A549 (cell line): ENCODE measurements around the gene C1QL1.

ENCODE experiments used
- CHD2 ChIP-seq: fragments of 150-350 bp; IDR thresholded peaks from 2 replicates; pipeline ENCODE4 v1.6.1; 2014; ENCODE audit warnings: low read length; ENCODE audit not compliant: partially characterized antibody
- CTCF ChIP-seq: fragments of >200 bp; sonication (Bioruptor Twin); formaldehyde crosslinking; IDR thresholded peaks from 3 replicates; pipeline ENCODE4 v1.5.1; 2016
- ESRRA ChIP-seq: fragments of 150-350 bp; IDR thresholded peaks from 2 replicates; pipeline ENCODE4 v1.6.1; 2014; ENCODE audit warnings: mild to moderate bottlenecking, low read length, borderline replicate concordance
- FOSB ChIP-seq: fragments of 250-450 bp; sonication (Bioruptor Pico); IDR thresholded peaks from 2 replicates; pipeline ENCODE4 v1.5.0; 2020; ENCODE audit warnings: mild to moderate bottlenecking, moderate library complexity
- MYC ChIP-seq: IDR thresholded peaks from 2 replicates; pipeline ENCODE4 v1.6.1; 2012; ENCODE audit warnings: mild to moderate bottlenecking, inconsistent platforms, low read length, improper control_type of control experiment, borderline replicate concordance
- POLR2A ChIP-seq: IDR thresholded peaks from 2 replicates; pipeline ENCODE4 v1.6.1; 2012; ENCODE audit warnings: mild to moderate bottlenecking, low read length
- RCOR1 ChIP-seq: fragments of 150-350 bp; IDR thresholded peaks from 2 replicates; pipeline ENCODE4 v1.6.1; 2014; ENCODE audit warnings: antibody characterized with exemption, low read length, low read depth
- TF ChIP-seq, protein P1 (sequence below): fragments of >200 bp; sonication (Bioruptor Twin); formaldehyde crosslinking; IDR thresholded peaks from 3 replicates; pipeline ENCODE4 v1.6.1; 2016
- TF ChIP-seq, protein P2 (sequence below): fragments of 200-600 bp; sonication (generic); IDR thresholded peaks from 2 replicates; pipeline ENCODE4 v1.6.1; 2016; ENCODE audit warnings: antibody characterized with exemption, mild to moderate bottlenecking, moderate library complexity

DNA sequence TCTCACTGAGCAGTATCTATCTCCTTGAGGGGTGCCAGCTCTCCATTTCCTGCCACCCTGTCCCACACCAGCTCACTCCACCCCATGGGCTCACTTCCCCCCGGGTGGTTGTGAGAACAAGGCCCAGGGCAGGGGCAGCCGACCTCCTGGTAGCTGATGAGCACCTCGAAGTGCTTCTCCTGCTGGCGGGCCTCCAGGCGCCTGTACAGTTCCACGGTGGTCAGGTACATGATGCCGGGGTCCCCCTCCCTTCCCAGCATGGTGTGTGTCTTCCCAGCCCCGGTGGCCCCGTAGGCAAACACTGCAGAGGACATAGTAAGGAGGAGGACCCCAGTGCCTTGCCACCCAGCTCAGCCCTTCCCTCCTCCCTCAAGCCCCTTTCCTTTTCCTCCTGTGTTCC lies 33.0 kb downstream of the C1QL1 start:
- no peak for TF ChIP-seq FOSB (CRISPR knock-in tag)
- no peak for TF ChIP-seq RCOR1
- TF ChIP-seq MYC, result no peak
- no peak for TF ChIP-seq CTCF
- no peak for TF ChIP-seq POLR2A
- no peak for TF ChIP-seq CHD2
- TF ChIP-seq ESRRA, result no peak
- TF ChIP-seq, protein P1, sequence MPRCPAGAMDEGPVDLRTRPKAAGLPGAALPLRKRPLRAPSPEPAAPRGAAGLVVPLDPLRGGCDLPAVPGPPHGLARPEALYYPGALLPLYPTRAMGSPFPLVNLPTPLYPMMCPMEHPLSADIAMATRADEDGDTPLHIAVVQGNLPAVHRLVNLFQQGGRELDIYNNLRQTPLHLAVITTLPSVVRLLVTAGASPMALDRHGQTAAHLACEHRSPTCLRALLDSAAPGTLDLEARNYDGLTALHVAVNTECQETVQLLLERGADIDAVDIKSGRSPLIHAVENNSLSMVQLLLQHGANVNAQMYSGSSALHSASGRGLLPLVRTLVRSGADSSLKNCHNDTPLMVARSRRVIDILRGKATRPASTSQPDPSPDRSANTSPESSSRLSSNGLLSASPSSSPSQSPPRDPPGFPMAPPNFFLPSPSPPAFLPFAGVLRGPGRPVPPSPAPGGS, result no peak
- TF ChIP-seq, protein P2, sequence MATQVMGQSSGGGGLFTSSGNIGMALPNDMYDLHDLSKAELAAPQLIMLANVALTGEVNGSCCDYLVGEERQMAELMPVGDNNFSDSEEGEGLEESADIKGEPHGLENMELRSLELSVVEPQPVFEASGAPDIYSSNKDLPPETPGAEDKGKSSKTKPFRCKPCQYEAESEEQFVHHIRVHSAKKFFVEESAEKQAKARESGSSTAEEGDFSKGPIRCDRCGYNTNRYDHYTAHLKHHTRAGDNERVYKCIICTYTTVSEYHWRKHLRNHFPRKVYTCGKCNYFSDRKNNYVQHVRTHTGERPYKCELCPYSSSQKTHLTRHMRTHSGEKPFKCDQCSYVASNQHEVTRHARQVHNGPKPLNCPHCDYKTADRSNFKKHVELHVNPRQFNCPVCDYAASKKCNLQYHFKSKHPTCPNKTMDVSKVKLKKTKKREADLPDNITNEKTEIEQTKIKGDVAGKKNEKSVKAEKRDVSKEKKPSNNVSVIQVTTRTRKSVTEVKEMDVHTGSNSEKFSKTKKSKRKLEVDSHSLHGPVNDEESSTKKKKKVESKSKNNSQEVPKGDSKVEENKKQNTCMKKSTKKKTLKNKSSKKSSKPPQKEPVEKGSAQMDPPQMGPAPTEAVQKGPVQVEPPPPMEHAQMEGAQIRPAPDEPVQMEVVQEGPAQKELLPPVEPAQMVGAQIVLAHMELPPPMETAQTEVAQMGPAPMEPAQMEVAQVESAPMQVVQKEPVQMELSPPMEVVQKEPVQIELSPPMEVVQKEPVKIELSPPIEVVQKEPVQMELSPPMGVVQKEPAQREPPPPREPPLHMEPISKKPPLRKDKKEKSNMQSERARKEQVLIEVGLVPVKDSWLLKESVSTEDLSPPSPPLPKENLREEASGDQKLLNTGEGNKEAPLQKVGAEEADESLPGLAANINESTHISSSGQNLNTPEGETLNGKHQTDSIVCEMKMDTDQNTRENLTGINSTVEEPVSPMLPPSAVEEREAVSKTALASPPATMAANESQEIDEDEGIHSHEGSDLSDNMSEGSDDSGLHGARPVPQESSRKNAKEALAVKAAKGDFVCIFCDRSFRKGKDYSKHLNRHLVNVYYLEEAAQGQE, result no peak
